Activated T-cell treated with anti-CD3 and anti-CD28 coated beads, Interleukin-2, amount 50 U/mL, for 48 hours (primary cell): ENCODE data around the gene UFC1.

Experiments used
- DNase-seq, 2 experiments: peaks; one replicate each; pipeline ENCODE4 v3.0.0-alpha.2; 2020

The UFC1 gene

GRCh38 chr1:161172349-161172748 is 18.6 kb downstream of the UFC1 start:
- DNase-seq = no peak

GRCh38 chr1:161172776-161173376 is 19.1 kb downstream of the UFC1 start:
- no peak for DNase-seq

- DNase-seq = no peak
These were observed 19.9 kb downstream of the UFC1 start for GRCh38 chr1:161173711-161174110.

- DNase-seq = no peak
These were observed 21.1 kb downstream of the UFC1 start for GRCh38 chr1:161174911-161175310.

GRCh38 chr1:161175771-161176453 is 22.1 kb downstream of the UFC1 start:
- DNase-seq = no peak

- no peak for DNase-seq
These were observed 22.8 kb downstream of the UFC1 start for GRCh38 chr1:161176468-161177111.

- peak; percentile 98 to 99 for DNase-seq
These were observed 23.5 kb downstream of the UFC1 start, which contains the start of gene B4GALT3 for GRCh38 chr1:161177112-161177935. B4GALT3 (minus strand) TSS chr1:161177507; CDS start chr1:161176060, 1,447 bp downstream.

GRCh38 chr1:161177936-161178244 is 24.1 kb downstream of the UFC1 start:
- no peak for DNase-seq

GRCh38 chr1:161179698-161180097 is 25.9 kb downstream of the UFC1 start:
- DNase-seq = no peak

GRCh38 chr1:161180639-161181038 is 26.9 kb downstream of the UFC1 start:
- DNase-seq = no peak

GRCh38 chr1:161182214-161182613 is 28.4 kb downstream of the UFC1 start:
- DNase-seq = peak; percentile 73

GRCh38 chr1:161185282-161185682 is 31.5 kb downstream of the UFC1 start:
- DNase-seq = peak; percentile 72 to 73

- DNase-seq = no peak
These were observed 32.0 kb downstream of the UFC1 start for GRCh38 chr1:161185732-161186311.

GRCh38 chr1:161187311-161187710 is 33.5 kb downstream of the UFC1 start:
- no peak for DNase-seq

- no peak for DNase-seq
These were observed 34.6 kb downstream of the UFC1 start for GRCh38 chr1:161188381-161188780.

GRCh38 chr1:161189036-161189435 is 35.3 kb downstream of the UFC1 start:
- no peak for DNase-seq

- no peak for DNase-seq
These were observed 37.3 kb downstream of the UFC1 start for GRCh38 chr1:161190962-161191521.

- DNase-seq = no peak
These were observed 38.2 kb downstream of the UFC1 start for GRCh38 chr1:161191971-161192370.

- peak; percentile 74 to 76 for DNase-seq
These were observed 39.0 kb downstream of the UFC1 start for GRCh38 chr1:161192476-161193465.

- DNase-seq = no peak
These were observed 39.9 kb downstream of the UFC1 start for GRCh38 chr1:161193561-161194235.

GRCh38 chr1:161195171-161195570 is 41.4 kb downstream of the UFC1 start:
- no peak for DNase-seq
